Spinal cord (tissue), 10 donors: ENCODE data around the gene OGDH. TPM values are rescaled to one million over a fixed set of nuclear protein-coding genes. Genes with fewer than 3 reads are reported as not detected.
"Not testable (repeated sequence)": the region's sequence is repeated elsewhere in the genome, so short reads cannot be mapped to it uniquely, and the experiment has no call there.

ENCODE experiments used
- DNase-seq, 6 donors: peaks; one replicate each; pipeline versions ENCODE4 v3.0.0 to v3.0.0-alpha.2; 2013 to 2015; ENCODE audit warnings: low spot score in 6 of 6, low read depth in 4 of 6
- H3K27ac ChIP-seq: one replicate; pipeline ENCODE4 v1.5.1; 2013; ENCODE audit warnings: low read depth, low read length, control low read depth
- H3K27me3 ChIP-seq: one replicate; pipeline ENCODE4 v1.6.1; 2013; ENCODE audit warnings: low read length; ENCODE audit not compliant: control insufficient read depth, insufficient read depth
- H3K36me3 ChIP-seq: one replicate; pipeline ENCODE4 v1.6.1; 2013; ENCODE audit warnings: low read length; ENCODE audit not compliant: control insufficient read depth, insufficient read depth
- H3K4me1 ChIP-seq: one replicate; pipeline ENCODE4 v1.6.1; 2013; ENCODE audit warnings: low read length; ENCODE audit not compliant: control insufficient read depth, insufficient read depth
- H3K4me3 ChIP-seq: one replicate; pipeline ENCODE4 v1.5.1; 2013; ENCODE audit warnings: low read depth, low read length, control low read depth
- H3K9me3 ChIP-seq: one replicate; pipeline ENCODE4 v1.6.1; 2013; ENCODE audit warnings: low read length; ENCODE audit not compliant: control insufficient read depth, insufficient read depth
- WGBS: methylation state at CpG from one replicate; pipeline ENCODE4 v1.1.5; 2013; ENCODE audit warnings: missing lambda C conversion rate; ENCODE audit not compliant: insufficient coverage; 5-methylcytosine and 5-hydroxymethylcytosine counted together
- polyA plus RNA-seq, 2 donors: library from polyadenylated mRNA; unstranded; fragments of 120-200 nt; gene quantifications; one replicate each; pipeline ENCODE4 v1.2.1, GENCODE V29; 2013; ENCODE audit not compliant: insufficient read length in 2 of 2
- total RNA-seq, 2 donors: library from RNA; depleted of rRNA in 1 of 2; stranded (reverse); fragments of 120-200 nt in 1 of 2; fragments of >200 nt in 1 of 2; gene quantifications; one replicate each; pipeline versions ENCODE4 v1.2.3 to v1.2.4, GENCODE V29; 2013 to 2014
- donor health status: healthy.

The OGDH gene
- total and polyA plus RNA-seq, 4 donors: 63.8 to 78.6 (median 69.3) TPM

DNA sequence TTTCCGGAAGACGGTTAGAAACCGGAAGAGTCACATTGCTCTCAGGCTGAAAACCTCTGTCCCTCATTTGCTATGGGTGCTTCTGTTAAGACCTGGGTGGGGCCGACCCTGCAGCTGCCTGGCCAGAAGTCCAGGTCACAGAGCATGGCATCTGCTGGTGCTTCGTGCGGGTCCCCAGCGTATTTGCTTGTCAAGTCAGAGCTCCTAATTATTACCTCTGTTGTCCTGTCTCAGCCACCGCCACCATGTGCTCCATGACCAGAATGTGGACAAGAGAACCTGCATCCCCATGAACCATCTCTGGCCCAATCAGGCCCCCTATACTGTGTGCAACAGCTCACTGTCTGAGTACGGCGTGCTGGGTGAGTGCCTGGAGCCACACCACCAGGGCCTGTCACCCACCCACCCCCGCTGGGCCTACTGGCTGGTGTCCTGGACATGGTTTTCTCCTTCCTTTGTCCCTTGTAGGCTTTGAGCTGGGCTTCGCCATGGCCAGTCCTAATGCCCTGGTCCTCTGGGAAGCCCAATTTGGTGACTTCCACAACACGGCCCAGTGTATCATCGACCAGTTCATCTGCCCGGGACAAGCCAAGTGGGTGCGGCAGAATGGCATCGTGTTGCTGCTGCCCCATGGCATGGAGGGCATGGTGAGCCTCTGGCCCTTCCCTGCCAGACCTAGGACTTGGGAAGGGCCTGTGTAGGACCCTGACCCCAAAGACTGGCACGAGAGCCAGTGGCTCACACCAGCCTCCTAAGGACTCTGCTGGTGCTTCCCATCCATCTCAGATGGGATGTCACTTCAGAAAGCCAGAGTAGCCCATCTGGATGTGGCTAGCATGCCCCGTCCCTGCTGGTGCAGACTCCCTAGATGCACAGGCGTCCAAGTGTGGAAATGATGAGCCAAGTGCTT, 91.0 kb downstream of the OGDH start:
- no peak for DNase-seq
- Histone ChIP-seq H3K27me3 (no peaks in the 10 kb centered on the region), H3K27ac (no peak overlapping the region), H3K9me3 (no peaks in the 10 kb centered on the region), H3K36me3 (peaks cover 92% of the 10 kb centered on the region), H3K4me3 (no peak overlapping the region), H3K4me1 (no peaks in the 10 kb centered on the region)
- WGBS: 97% methylated on average over 20 of the region's 20 CpGs

GRCh38 chr7:44698046-44698580, 91.7 kb downstream of the OGDH start:
- Histone ChIP-seq H3K27ac (no peak overlapping the region), H3K4me3 (no peak overlapping the region), H3K4me1 (no peaks in the 10 kb centered on the region), H3K36me3 (peaks cover 90% of the 10 kb centered on the region), H3K9me3 (no peaks in the 10 kb centered on the region), H3K27me3 (no peaks in the 10 kb centered on the region)
- WGBS: 98% methylated on average over 13 of the region's 13 CpGs
- no peak for DNase-seq

GRCh38 chr7:44699598-44699997, 93.2 kb downstream of the OGDH start:
- not testable (repeated sequence) for H3K27me3 ChIP-seq, H3K4me1 ChIP-seq, H3K27ac ChIP-seq, DNase-seq, H3K9me3 ChIP-seq, H3K4me3 ChIP-seq
- H3K36me3 ChIP-seq: peaks cover 84% of the 10 kb centered on the region
- 88% methylated on average over 2 of the region's 2 CpGs for WGBS

GRCh38 chr7:44700322-44700721, 93.9 kb downstream of the OGDH start:
- no peak for DNase-seq
- no peaks in the 10 kb centered on the region for H3K9me3 ChIP-seq
- no peaks in the 10 kb centered on the region for H3K4me1 ChIP-seq
- no peak overlapping the region for H3K4me3 ChIP-seq
- WGBS: 93% methylated on average over 8 of the region's 8 CpGs
- peaks cover 78% of the 10 kb centered on the region for H3K36me3 ChIP-seq
- H3K27me3 ChIP-seq: no peaks in the 10 kb centered on the region
- H3K27ac ChIP-seq: no peak overlapping the region

- H3K27me3 ChIP-seq, DNase-seq, H3K4me3 ChIP-seq, H3K4me1 ChIP-seq, H3K9me3 ChIP-seq, H3K27ac ChIP-seq: not testable (repeated sequence)
- H3K36me3 ChIP-seq: peaks cover 69% of the 10 kb centered on the region
- WGBS: 87% methylated on average over 6 of the region's 10 CpGs
These were observed 97.0 kb downstream of the OGDH start for GRCh38 chr7:44703391-44703790.

- Histone ChIP-seq H3K4me1 (no peaks in the 10 kb centered on the region), H3K4me3 (no peak overlapping the region), H3K27ac (no peak overlapping the region), H3K36me3 (peaks cover 69% of the 10 kb centered on the region), H3K27me3 (no peaks in the 10 kb centered on the region), H3K9me3 (no peaks in the 10 kb centered on the region)
- peak in 1 of 6 donors; percentile 59 for DNase-seq
- WGBS: no CpG with 5 or more reads among the region's 1 CpG
These were observed 97.5 kb downstream of the OGDH start for GRCh38 chr7:44703921-44704320.

- Histone ChIP-seq H3K27ac (no peak overlapping the region), H3K4me3 (no peak overlapping the region), H3K9me3 (no peaks in the 10 kb centered on the region), H3K36me3 (peaks cover 68% of the 10 kb centered on the region), H3K4me1 (no peaks in the 10 kb centered on the region), H3K27me3 (no peaks in the 10 kb centered on the region)
- no CpG with 5 or more reads among the region's 3 CpGs for WGBS
- DNase-seq: no peak
These were observed 99.0 kb downstream of the OGDH start for GRCh38 chr7:44705434-44705833.

DNA sequence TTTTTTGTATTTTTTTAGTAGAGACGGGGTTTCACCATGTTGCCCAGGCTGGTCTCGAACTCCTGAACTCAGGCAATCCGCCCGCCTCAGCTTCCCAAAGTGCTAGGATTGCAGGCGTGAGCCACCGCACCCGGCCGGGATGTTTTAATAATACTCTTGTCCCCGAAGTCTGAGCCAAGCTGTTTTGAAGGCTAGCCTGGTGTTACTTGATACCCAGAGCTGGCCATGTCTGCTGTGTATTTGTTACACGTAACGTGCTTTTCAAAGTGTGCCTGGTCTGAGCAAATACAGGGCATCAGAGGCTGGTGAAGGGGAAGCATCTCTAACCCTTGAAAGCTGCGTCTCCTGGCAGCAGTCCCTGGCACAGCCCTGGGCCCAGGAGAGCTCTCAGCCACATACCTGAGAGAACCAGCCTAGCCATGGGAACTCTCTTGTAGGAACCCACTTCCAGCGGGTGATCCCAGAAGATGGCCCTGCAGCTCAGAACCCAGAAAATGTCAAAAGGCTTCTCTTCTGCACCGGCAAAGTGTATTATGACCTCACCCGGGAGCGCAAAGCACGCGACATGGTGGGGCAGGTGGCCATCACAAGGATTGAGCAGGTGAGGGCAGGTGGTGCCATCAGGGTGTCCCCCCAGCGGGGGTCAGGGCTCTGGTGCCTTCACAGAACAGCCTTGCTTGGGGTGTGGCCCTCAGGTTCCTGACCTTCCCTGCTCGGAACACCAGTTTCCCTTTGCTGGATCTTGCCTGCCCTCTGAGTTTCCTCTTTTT, 100.5 kb downstream of the OGDH start:
- Histone ChIP-seq H3K27me3 (no peaks in the 10 kb centered on the region), H3K4me1 (no peaks in the 10 kb centered on the region), H3K4me3 (no peak overlapping the region), H3K9me3 (no peaks in the 10 kb centered on the region), H3K36me3 (peaks cover 53% of the 10 kb centered on the region), H3K27ac (no peak overlapping the region)
- WGBS: 95% methylated on average over 20 of the region's 20 CpGs
- no peak for DNase-seq

GRCh38 chr7:44707558-44708230, 101.3 kb downstream of the OGDH start:
- Histone ChIP-seq H3K4me3 (no peak overlapping the region), H3K27ac (no peak overlapping the region), H3K9me3 (no peaks in the 10 kb centered on the region), H3K4me1 (no peaks in the 10 kb centered on the region), H3K27me3 (no peaks in the 10 kb centered on the region), H3K36me3 (peaks cover 47% of the 10 kb centered on the region)
- DNase-seq: no peak
- 94% methylated on average over 21 of the region's 21 CpGs for WGBS
